Measurements from ENCODE around the gene RASGEF1C. TPM values are rescaled to one million over a fixed set of nuclear protein-coding genes. Genes with fewer than 3 reads are reported as not detected.

The RASGEF1C gene
- total RNA-seq, 2 experiments from 2014 or later: not detected

- DNase-seq (ENCODE audit: low spot score): no peak
- Histone ChIP-seq H3K36me3 (ENCODE audit: insufficient read depth, low read length) (no peaks in the 10 kb centered on the region), H3K27ac (ENCODE audit: low read depth, low read length, poor library complexity, severe bottlenecking) (no peak overlapping the region), H2AFZ (ENCODE audit: low read length) (no peak overlapping the region), H3K79me2 (ENCODE audit: insufficient read depth, low read depth, low read length) (no peaks in the 10 kb centered on the region), H3K4me1 (ENCODE audit: insufficient read depth, low read length, poor library complexity, severe bottlenecking) (no peaks in the 10 kb centered on the region), H4K20me1 (ENCODE audit: insufficient read depth, low read length) (no peaks in the 10 kb centered on the region), H3K4me2 (ENCODE audit: low read length) (no peak overlapping the region), H3K4me3 (ENCODE audit: low read depth, low read length, poor library complexity, severe bottlenecking) (no peak overlapping the region), H3K9me3 (ENCODE audit: low read length) (no peaks in the 10 kb centered on the region), H3K9me2 (ENCODE audit: insufficient read depth, low read length) (no peaks in the 10 kb centered on the region)
- intact Hi-C loops (cut with micrococcal nuclease; ENCODE audit: unreplicated experiment): no loop called here
- POLR2A ChIA-PET: no interaction called here
- TF ChIP-seq CTCF (conservative IDR thresholded peaks at IDR 0.05; ENCODE audit: low read length) (no peak), EZH2phosphoT487 (IDR thresholded peaks at IDR 0.05; ENCODE audit: borderline replicate concordance, low read depth, low read length) (no peak)
- CTCF ChIA-PET (ENCODE audit: unreplicated experiment): no interaction called here
- no TSS peak for BruUV-seq (replicated peaks)
These were observed 78.6 kb downstream of the RASGEF1C start for GRCh38 chr5:180130291-180130869.

GRCh38 chr5:180129291-180130190 is 79.5 kb downstream of the RASGEF1C start:
- no TSS peak for BruUV-seq (replicated peaks)
- Histone ChIP-seq H3K4me2 (ENCODE audit: low read length) (no peak overlapping the region), H3K36me3 (ENCODE audit: insufficient read depth, low read length) (no peaks in the 10 kb centered on the region), H2AFZ (ENCODE audit: low read length) (no peak overlapping the region), H3K4me1 (ENCODE audit: insufficient read depth, low read length, poor library complexity, severe bottlenecking) (no peaks in the 10 kb centered on the region), H3K4me3 (ENCODE audit: low read depth, low read length, poor library complexity, severe bottlenecking) (no peak overlapping the region), H3K9me2 (ENCODE audit: insufficient read depth, low read length) (no peaks in the 10 kb centered on the region), H3K9me3 (ENCODE audit: low read length) (no peaks in the 10 kb centered on the region), H3K79me2 (ENCODE audit: insufficient read depth, low read depth, low read length) (no peaks in the 10 kb centered on the region), H4K20me1 (ENCODE audit: insufficient read depth, low read length) (no peaks in the 10 kb centered on the region), H3K27ac (ENCODE audit: low read depth, low read length, poor library complexity, severe bottlenecking) (no peak overlapping the region)
- no peak for DNase-seq (ENCODE audit: low spot score)
- POLR2A ChIA-PET: no interaction called here
- intact Hi-C loops (cut with micrococcal nuclease; ENCODE audit: unreplicated experiment): no loop called here
- CTCF ChIA-PET (ENCODE audit: unreplicated experiment): no interaction called here
- TF ChIP-seq CTCF (conservative IDR thresholded peaks at IDR 0.05; ENCODE audit: low read length): no peak
- TF ChIP-seq EZH2phosphoT487 (IDR thresholded peaks at IDR 0.05; ENCODE audit: borderline replicate concordance, low read depth, low read length): no peak
